ENCODE measurements around the gene OR2Z1.

Gene OR2Z1, protein sequence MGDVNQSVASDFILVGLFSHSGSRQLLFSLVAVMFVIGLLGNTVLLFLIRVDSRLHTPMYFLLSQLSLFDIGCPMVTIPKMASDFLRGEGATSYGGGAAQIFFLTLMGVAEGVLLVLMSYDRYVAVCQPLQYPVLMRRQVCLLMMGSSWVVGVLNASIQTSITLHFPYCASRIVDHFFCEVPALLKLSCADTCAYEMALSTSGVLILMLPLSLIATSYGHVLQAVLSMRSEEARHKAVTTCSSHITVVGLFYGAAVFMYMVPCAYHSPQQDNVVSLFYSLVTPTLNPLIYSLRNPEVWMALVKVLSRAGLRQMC

DNA sequence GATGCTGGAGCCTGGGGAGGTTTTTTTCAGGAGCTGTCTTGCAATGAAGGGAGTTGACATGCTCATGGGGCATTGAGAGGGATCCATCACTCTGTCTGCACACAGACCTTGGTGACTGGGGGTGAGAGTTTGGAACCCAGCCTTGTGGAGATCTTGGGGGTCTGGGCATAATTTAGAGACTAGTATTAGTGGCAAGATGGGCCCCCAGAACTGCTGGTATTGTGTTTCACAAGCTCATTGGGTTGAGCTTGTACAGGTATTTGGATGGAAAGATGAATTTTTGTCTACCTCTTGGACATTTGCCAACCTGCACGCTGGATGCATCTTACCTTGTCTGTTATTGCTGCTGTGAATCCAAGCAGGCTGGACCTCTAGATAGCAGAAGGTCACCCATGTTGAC lies at the start of gene OR2Z1:
TSS of gene OR2Z1 (plus strand) at position 301 of the 400 bp plus-strand sequence. CDS start 9,395 bp downstream, outside the sequence.
- no peak for FAIRE-seq

DNA sequence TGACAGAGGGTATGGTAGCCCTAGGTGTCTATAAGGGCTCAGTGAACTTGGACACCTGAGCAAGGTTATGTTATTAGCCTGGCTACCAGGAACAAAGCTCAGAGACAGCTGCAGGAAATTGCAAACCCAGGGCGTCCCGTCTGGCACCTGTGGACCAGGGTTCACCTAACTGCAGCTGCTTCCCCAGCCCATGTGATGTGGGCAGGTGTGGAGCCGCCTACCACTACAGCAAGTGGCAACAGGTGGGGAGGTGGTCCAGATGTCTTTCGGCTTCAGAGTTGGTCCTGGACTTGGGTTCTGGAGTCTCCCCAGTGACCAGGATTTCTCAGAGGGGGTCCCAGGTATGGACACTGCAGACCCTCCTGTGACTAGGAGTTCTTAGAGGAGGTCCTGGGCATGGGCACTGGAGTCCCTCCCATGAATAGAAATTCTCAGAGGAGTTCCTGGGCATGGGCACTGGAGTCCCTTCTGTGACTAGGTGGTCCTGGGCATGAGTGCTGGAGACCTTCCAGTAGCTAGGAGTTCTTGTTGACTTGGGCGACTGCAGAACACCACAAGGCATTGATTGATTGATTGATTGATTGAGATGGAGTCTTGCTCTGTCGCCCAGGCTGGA lies 48.0 kb upstream of the OR2Z1 start:
- no peak for FAIRE-seq

DNA sequence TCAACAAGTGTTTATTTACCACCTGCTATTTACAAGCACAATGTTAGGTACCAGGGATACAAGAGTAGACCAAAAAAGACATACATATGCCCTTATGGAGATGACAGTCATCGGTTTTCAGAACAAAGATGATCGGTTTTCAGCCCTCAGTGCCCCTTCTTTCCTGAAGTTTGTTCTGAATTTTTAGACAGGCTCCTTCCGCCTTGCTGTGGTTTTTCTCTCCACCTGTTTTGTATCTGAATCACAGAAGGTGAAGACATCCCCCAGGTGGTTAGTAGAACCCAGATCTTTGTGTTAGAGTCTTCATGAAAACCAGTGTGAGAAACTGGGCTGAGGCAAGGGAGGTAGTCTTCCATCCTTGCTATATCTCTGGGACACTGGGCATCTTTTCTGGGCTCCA lies 46.4 kb upstream of the OR2Z1 start:
- no peak for FAIRE-seq

DNA sequence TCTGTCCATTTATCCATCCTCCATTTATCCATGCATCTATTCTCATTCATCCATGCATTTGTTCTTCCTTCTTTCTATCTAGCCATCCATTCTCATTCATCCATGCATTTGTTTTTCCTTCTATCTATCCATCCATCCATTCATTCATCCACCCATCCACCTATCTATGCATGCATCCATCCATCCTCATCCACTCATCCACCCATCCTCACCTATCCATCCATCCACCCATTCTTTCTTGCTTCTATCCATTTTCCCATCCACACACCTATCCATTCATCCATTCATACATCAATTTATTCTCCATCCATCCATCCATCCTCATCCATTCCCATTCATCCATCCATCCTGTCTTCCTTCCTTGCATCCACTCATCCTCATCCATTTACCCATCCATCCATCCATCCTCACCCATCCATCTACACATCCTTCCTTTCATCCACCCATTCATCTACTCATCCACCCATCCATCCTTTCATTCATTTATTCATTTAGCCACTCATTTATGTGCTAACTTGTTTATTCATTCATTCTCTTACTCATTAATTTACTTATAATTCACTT lies 43.1 kb upstream of the OR2Z1 start:
- FAIRE-seq, result no peak

- FAIRE-seq, result no peak
Observed at GRCh38 chr19:8680676-8681344, 40.6 kb upstream of the OR2Z1 start.

DNA sequence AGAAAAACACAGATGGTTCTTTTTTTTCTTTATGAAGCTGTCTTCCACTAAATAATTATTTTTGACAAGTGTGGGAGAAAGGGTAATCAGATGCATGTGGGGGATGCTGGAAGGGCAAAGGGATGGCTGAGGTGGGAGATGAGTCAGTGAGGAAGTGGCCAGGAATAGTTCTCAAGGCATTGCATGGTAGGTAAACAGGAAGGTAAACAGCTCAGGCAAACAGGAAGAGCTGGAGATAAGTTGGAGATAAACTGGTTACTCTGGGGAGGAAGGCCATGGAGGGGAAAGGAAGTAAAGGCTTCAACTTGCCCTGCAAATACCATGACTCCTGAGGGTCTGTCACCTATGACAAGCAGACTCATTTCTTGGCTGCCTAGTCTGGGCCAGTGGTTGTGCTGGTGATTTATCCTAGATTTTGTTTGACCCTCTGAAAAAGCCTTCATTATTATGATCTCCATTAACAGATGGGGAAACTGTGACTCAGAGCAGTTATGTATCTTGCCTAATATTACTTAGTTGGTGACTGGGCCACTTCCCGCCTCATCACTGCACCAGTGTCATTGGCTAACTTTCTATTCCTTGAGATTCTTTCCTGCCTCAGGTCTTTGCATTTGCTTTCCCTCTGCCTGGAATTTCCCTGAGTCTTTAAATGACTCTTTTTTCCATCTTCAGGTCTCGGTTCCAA lies 39.9 kb upstream of the OR2Z1 start:
- FAIRE-seq, result no peak

DNA sequence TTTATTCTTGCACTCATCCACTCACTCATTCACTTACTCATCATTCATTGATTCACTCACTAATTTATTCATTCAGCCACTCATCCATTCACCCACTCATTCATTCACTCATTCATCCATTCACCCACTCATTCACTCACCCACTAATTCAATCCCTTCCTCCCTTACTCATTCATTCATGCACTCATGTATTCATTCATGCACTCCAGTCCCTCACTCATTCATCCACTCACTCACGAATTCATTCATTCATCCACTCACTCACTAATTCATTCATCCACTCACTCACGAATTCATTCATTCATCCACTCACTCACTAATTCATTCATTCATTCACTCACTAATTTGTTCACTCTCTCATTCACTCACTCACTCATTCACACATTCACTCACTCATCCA lies 39.0 kb upstream of the OR2Z1 start:
- no peak for FAIRE-seq

DNA sequence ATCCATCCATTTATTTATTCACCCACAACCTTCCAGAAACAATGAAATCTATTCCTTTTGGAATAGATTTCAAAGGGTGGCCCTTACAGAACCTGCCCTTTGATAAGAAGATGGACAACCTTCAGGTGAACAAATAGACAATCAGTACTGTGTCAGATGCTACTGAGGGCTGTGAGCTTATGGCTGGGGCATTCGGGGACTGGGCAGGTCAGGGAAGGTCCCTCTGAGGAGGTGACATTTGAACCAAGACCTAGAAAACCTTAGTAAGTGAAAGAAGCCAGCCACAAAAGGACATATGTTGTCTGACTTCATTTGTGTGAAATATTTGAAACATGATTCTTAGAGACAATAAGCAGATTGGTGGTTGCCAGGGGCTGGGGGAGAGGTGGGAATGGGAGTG lies 38.5 kb upstream of the OR2Z1 start:
- FAIRE-seq, result no peak

- no peak for FAIRE-seq
Observed at GRCh38 chr19:8684001-8684902, 37.2 kb upstream of the OR2Z1 start.

- FAIRE-seq, result no peak
Observed at GRCh38 chr19:8686549-8686948, 34.9 kb upstream of the OR2Z1 start.

GRCh38 chr19:8688930-8689329 lies 32.5 kb upstream of the OR2Z1 start:
- FAIRE-seq, result no peak

GRCh38 chr19:8690753-8691539 lies 30.5 kb upstream of the OR2Z1 start:
- no peak for FAIRE-seq

DNA sequence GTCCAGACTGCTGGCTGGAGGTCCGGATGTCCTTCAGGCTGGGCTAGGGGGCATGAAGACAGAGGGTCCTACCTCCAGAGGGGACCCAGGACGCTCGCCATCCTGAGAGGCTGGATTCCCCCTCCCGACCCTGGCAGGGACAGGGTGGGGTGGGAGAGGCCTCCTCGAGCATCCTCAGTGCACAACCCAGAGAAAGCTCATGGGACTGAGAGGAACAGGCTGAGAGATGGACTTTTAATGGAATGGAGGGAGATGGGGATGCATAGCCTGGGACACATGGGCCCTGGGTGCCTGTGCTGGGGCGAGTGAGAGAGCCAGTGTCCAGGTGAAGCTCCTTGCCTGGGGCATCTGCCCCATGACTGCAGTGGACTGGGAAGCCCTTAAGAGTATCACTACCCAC lies 25.9 kb upstream of the OR2Z1 start:
- no peak for FAIRE-seq

- FAIRE-seq, result no peak
Observed at GRCh38 chr19:8695911-8696310, 25.5 kb upstream of the OR2Z1 start.

DNA sequence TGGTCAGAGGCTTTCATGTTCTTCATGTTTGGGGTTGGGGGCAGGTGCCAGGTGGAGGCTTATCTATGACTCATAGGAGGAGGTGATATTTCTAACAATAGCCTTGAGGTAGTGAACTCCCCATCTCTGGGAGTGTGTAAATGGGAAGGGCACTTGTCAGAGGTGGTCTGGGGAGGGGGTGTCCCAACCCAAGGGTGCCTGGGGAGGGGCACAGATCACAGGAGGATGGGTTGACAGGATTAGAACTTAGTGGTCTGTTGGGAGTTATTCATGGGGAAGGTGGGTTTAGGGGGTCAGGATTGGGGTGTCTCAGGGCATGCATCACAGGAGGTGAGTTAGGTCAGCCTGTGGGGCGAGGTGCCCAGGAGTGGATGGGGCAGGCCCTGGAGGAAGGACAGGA lies 24.4 kb upstream of the OR2Z1 start:
- no peak for FAIRE-seq

- no peak for FAIRE-seq
Observed at GRCh38 chr19:8697671-8698432, 23.6 kb upstream of the OR2Z1 start.

- FAIRE-seq, result no peak
Observed at GRCh38 chr19:8698433-8699063, 22.9 kb upstream of the OR2Z1 start, which contains the start of gene ACTL9. ACTL9 (minus strand) TSS chr19:8698795; CDS start chr19:8698701, 94 bp downstream.

DNA sequence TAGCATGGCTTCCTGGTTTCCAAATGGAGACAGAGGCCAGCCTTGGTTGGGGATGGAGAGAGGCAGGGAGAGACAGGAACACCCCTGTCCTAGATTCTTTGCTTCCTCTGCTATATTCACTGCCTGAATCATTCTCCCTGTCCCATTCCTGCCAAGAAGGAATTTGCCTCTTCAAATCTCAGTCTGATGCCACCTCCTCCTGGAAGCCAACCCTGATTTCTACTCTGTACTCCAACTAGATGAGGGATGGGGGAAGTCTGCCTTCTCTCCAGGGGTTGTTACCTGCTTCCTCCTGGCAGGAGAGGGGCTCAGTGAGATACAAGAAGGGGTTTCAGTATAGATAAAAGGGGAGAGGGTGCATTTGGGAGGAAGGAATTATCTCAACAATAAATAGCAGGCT lies 21.5 kb upstream of the OR2Z1 start:
- no peak for FAIRE-seq

- no peak for FAIRE-seq
Observed at GRCh38 chr19:8700956-8701355, 20.5 kb upstream of the OR2Z1 start.

DNA sequence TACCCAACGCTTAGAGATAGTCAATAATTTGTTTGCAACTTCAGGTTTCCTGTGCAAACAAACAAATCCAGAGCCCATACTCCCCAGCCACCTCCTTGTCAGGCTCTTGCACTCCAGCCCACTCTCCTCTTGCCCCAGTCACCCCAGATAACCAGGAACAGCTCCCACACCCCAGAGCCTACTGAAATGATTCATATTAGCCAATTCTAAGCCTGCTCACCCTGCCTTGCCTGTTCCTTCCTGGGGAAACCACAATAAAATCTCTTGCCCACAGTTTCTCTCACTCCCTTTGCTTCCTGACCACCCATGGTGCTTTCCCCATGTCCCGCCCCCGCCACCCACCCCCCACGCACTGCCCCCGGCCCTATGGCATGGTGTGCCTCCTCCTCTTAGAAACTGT lies 19.1 kb upstream of the OR2Z1 start:
- FAIRE-seq, result no peak

Measured in A204.1 (cell line).